ENCODE data around the gene PLEKHA8. TPM values are rescaled to one million over a fixed set of nuclear protein-coding genes. Genes with fewer than 3 reads are reported as not detected.

Gene PLEKHA8
- total RNA-seq, 4 donors from 2014 or later = 6.1 to 24.4 (median 11.5) TPM

- no peaks in the 10 kb centered on the region for H3K9me3 ChIP-seq
- H3K27me3 ChIP-seq = no peaks in the 10 kb centered on the region
- H3K4me1 ChIP-seq = no peaks in the 10 kb centered on the region
- DNase-seq = no peak
- H3K27ac ChIP-seq = no peak overlapping the region
- TF ChIP-seq CTCF (IDR thresholded peaks at IDR 0.05) (no peak), POLR2A (IDR thresholded peaks at IDR 0.05) (no peak)
- H3K36me3 ChIP-seq = no peaks in the 10 kb centered on the region
- H3K4me3 ChIP-seq = no peak overlapping the region
- intact Hi-C loops (cut with DNase I; ENCODE audit: low total_unique reads) = no loop called here
Observed at GRCh38 chr7:30149640-30150272, 121.5 kb downstream of the PLEKHA8 start.

GRCh38 chr7:30150711-30151110 is 122.5 kb downstream of the PLEKHA8 start:
- Histone ChIP-seq H3K27ac (no peak overlapping the region), H3K36me3 (no peaks in the 10 kb centered on the region), H3K4me3 (no peak overlapping the region), H3K27me3 (no peaks in the 10 kb centered on the region), H3K9me3 (no peaks in the 10 kb centered on the region), H3K4me1 (no peaks in the 10 kb centered on the region)
- no peak for TF ChIP-seq POLR2A (IDR thresholded peaks at IDR 0.05)
- no peak for DNase-seq
- intact Hi-C loops (cut with DNase I; ENCODE audit: low total_unique reads) = no loop called here

- no peak for TF ChIP-seq CTCF (IDR thresholded peaks at IDR 0.05)
- TF ChIP-seq POLR2A (IDR thresholded peaks at IDR 0.05) = no peak
- no peaks in the 10 kb centered on the region for H3K4me1 ChIP-seq
- no peak overlapping the region for H3K27ac ChIP-seq
- no peak overlapping the region for H3K4me3 ChIP-seq
- no peaks in the 10 kb centered on the region for H3K36me3 ChIP-seq
- no peaks in the 10 kb centered on the region for H3K9me3 ChIP-seq
- no peaks in the 10 kb centered on the region for H3K27me3 ChIP-seq
- DNase-seq = no peak
- intact Hi-C loops (cut with DNase I; ENCODE audit: low total_unique reads) = no loop called here
Observed at GRCh38 chr7:30154111-30154587, 125.9 kb downstream of the PLEKHA8 start.

- H3K9me3 ChIP-seq = no peaks in the 10 kb centered on the region
- H3K36me3 ChIP-seq = no peaks in the 10 kb centered on the region
- no peak overlapping the region for H3K27ac ChIP-seq
- no peak for TF ChIP-seq POLR2A (IDR thresholded peaks at IDR 0.05)
- no peak for TF ChIP-seq CTCF (IDR thresholded peaks at IDR 0.05)
- intact Hi-C loops (cut with DNase I; ENCODE audit: low total_unique reads) = no loop called here
- no peak for DNase-seq
- no peak overlapping the region for H3K4me3 ChIP-seq
- H3K27me3 ChIP-seq = no peaks in the 10 kb centered on the region
- no peaks in the 10 kb centered on the region for H3K4me1 ChIP-seq
Observed at GRCh38 chr7:30155481-30155880, 127.3 kb downstream of the PLEKHA8 start.

GRCh38 chr7:30157204-30157603 is 129.0 kb downstream of the PLEKHA8 start:
- no peaks in the 10 kb centered on the region for H3K4me1 ChIP-seq
- no peaks in the 10 kb centered on the region for H3K36me3 ChIP-seq
- no peak for DNase-seq

More at GRCh38 chr7:30157204-30157603, 129.0 kb downstream of the PLEKHA8 start:
- intact Hi-C loops (cut with DNase I; ENCODE audit: low total_unique reads) = no loop called here
- TF ChIP-seq POLR2A (IDR thresholded peaks at IDR 0.05) (no peak), CTCF (IDR thresholded peaks at IDR 0.05) (no peak)
- H3K4me3 ChIP-seq = no peak overlapping the region
- no peaks in the 10 kb centered on the region for H3K9me3 ChIP-seq
- H3K27me3 ChIP-seq = no peaks in the 10 kb centered on the region
- H3K27ac ChIP-seq = no peak overlapping the region
